IMR-90 (cell line): Measurements from ENCODE around the gene TBC1D22A.

Source experiments
- CTCF ChIP-seq: conservative IDR thresholded peaks from 2 replicates; pipeline ENCODE4 v1.5.1; 2012; ENCODE audit warnings: mild to moderate bottlenecking, low read depth, low read length, improper control_type of control experiment
- FOS ChIP-seq: fragments of 150-350 bp; IDR thresholded peaks from 2 replicates; pipeline ENCODE4 v1.6.1; 2016; ENCODE audit warnings: low read depth, low read length
- POLR2A ChIP-seq: IDR thresholded peaks from 2 replicates; pipeline ENCODE4 v1.6.1; 2012; ENCODE audit warnings: mild to moderate bottlenecking, low read depth, low read length

- no peak for TF ChIP-seq CTCF
- TF ChIP-seq FOS, result no peak
- TF ChIP-seq POLR2A, result peak; percentile 1; the same call in 1 of the 2 replicates
These were observed 9.1 kb upstream of the TBC1D22A start for GRCh38 chr22:46753360-46753759.
